LHCN-M2 (cell line): ENCODE measurements around the gene DYSF. TPM values are rescaled to one million over a fixed set of nuclear protein-coding genes. Genes with fewer than 3 reads are reported as not detected.

Experiments used
- DNase-seq: peaks from one replicate; pipeline ENCODE4 v3.0.0-alpha.2; 2012; ENCODE audit warnings: low read depth
- total RNA-seq: library from RNA; depleted of rRNA; stranded (reverse); fragments of >200 nt; gene quantifications from 2 replicates; pipeline ENCODE4 v1.2.3, GENCODE V29; 2014

The DYSF gene
- total RNA-seq, 1 experiment from 2014 or later: 59.5 TPM

GRCh38 chr2:71691747-71692441 lies 238.5 kb downstream of the DYSF start:
- no peak for DNase-seq

DNA sequence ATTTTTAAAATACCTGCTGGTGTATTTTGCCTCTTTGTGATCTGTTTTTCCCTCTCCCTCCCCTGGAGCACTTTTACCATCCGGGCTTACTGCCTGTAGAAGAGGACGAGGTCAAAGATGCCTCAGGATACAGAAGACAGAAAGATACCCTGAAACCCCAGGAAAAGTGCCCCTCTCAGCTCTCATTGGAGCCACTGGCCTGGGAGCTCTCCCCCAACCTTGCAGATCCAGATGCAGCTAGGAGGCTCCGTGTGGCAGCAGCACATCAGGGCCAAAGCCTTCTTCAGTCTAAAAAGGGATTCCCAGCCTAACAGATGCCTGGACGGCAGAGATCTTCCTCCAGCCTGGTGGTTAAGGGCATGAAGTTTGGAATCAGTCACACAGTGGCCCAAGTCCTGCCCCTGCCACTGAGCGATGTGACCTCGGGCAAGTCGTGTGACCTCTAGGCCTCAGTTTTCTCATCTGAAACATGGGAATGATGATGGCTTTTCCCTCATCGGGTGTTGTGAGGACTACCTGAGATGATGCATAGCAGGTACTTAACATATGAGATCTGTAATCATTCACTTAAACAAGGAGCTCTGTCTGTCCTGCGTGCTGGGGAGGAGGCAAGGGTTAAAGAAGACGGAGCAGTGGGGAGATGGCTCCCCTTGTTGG lies 239.4 kb downstream of the DYSF start:
- no peak for DNase-seq

DNA sequence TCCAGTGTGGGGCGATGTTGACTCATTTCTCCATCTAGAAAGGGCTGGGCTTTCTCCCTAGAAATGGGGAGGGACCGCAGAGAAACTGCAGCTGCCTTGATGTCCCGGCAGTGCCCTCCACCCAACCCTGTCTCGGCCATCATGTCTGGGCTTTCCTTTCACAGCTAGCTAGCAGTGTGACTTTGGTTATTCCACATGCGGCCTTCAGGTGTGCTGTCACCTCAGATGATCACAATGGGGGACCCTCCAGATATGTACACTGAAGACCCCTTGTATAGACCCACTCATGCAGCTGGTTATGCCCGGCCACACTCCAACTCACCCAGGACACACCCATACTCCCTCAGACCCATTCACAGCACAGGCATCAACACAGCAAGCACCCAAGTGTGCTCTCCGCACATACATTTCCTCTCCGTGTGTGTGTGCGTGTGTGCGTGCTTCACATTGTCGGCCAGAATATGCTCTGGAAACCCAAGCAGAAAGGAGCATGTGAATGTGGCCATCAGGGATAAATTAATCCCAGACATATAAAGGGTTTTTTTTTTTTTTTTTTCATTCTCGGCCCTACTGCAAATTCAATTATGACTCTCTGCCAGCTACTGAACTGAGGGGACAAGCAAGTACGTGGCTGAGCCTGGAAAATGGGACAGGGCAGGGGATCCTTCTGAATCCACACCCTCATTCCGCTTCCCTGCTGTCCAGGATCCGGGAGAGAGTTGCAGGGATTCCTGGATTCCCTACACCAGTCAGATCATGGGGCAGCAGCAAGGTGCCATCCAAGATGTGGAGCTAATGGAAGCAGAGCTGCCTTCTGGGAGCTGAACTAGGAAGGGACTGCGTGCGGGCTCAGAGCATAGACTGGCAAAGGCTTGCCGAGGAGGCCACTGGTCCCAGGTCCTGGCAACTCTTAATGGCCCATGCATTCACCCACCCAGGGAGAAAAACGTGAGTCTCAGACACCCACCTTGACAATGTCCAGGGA lies 240.2 kb downstream of the DYSF start:
- no peak for DNase-seq

DNA sequence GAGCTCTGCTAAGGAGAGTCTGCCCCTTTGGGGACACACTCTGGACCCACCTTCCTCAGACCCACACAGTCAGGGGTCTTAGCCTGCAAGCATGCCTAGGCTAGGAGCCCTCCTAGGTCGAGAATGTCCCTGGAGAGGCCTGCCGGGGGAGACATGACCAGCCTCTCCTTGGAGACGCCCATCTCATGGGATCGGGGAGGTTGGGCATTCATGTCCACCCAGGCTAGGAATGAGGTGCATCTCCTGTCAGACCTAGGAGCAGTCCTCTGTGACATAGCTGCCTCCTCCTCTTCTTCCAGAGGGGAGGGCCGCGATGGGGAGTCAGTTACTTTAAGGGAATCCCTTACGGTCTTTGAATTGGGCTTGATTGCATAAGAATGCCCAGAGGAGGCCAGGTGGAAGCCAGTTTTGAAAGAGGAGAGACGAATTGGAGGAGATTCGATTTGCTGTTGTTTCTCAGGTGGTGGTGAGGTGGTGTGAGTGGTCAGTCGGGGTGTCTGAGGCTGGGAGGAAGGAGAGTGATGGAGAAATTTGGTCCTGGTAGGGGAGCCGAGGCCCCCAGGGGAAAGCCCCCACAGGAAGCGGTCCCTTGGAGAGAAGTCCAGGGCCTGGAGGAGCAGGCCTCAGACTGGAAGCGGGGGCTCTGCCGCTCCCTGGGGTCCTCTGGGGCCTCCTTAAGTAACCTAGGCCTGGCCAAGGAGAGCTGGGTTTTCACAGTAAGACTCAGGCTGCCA lies 241.3 kb downstream of the DYSF start:
- no peak for DNase-seq

DNA sequence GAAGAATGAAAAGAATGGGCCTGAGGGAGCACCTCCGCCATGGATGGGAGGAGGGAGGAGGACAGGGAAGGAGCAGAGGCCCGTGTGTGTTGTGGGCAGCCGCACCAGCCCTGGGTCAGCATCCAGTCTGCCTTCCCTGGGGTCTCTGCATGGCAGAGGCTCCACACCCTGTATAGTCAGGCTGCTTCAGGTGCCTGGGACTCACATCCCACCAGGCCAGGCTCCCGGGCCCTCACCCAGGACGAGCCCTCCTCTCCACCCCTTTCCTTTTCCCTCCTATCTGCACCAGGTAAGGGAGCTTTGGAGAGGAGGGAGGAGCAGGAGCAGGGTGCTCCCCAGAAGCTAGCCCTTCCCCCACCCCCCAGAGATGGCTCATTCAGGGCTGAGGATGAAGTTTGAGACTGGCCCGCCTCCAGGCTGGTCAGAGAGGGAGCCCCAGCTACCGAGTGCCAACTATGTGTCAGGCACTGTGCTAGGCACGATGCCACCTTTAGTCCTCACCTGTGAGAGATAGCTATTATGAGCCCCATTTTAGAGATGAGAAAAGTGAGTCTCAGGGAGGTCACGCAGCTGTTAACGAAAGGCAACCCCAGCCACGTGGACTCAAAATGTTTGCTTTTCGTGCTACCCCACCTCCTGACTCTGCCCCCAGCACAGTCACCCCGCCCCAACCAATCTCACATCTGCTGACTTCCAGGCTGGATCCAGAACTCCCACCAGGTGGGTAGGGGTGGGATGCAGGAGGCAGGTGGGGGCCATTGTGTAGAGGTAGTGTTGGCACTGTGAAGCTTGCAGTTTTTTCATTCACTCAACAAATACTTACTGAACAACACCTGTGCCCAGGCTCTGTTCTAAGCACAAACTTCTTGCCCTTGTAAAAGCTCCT lies 242.1 kb downstream of the DYSF start:
- DNase-seq: no peak

GRCh38 chr2:71696381-71696780 lies 243.0 kb downstream of the DYSF start:
- no peak for DNase-seq

DNA sequence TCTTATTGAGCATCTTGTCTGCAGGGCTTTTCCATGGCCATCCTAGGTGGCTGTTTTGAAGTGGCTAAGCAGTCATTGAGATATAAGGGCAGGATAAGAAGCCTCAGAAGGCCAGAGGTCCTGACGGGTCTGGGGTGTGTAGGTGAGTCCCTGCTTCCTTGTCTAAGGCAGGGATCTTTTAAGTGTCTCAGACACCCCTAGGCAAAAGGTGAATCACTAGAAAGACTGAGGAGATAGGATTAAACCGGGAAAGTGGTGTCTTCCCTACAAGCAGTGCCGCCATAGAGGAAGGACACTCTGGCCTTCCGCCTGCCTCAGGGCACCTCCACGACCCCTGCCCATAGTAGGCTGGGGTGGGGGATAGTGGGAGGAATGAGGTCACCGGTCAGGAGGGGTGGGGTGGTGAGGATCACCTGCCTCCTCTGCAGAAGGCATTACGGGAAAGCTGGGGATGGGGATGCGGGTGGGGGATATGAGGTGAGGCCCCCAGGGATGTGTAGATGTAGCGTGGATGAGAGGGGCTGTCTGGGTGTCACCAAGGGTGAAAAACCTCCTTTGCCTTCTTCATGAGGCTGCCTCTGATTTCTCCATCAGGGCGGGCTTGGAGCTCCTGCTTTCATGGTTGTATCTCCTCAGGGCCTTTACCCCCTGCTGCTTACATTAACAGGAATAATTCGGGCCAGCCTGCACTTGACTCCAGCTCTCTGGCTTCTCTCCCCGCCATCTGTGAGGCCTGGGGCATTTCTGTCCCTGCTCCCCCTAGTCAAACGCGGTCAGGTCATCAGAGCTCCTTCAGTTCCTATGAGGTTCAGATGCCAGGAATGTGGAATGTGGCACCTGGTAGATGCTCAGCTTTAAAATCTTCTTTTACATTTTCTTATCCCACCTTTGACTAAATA lies 244.0 kb downstream of the DYSF start:
- DNase-seq: no peak

- DNase-seq: no peak
Observed at GRCh38 chr2:71699428-71699827, 246.1 kb downstream of the DYSF start.

- no peak for DNase-seq
Observed at GRCh38 chr2:71700041-71700657, 246.8 kb downstream of the DYSF start.

DNA sequence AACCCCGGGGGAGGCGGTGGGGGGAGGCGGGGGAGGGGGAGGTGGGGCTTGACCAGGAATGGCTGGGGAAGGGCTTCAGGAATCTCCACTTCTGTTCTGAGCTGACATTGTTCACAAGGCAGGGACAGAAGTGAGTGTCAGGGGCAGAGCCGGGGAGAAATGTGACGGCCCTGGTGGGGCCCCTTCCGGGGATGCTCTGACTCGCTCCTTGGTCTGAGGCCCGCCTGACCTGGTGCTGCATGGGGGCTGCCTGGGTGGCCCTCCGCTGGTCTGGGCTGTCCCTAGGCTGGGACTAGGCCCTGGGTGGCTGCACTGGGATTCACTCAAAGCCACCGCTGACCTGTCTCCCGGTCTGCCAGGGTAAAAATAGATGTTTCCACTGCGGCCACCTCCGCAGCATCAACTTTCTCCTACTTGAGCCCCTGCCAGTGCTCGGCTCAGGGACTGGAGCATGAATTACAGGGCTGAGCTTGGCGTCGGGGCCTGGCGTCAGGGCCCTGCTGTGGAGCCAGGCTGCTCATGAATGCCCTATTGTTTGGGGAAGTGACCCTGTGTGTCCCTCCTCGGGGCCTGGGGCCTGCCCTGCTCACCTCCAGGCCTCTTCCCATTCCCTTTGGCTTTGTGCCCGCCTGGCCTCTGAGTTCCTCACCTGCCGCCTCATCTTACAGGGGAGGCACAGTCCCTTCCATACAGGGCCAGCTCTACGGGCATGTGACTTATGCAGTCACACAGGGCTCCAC lies 247.5 kb downstream of the DYSF start:
- no peak for DNase-seq

DNA sequence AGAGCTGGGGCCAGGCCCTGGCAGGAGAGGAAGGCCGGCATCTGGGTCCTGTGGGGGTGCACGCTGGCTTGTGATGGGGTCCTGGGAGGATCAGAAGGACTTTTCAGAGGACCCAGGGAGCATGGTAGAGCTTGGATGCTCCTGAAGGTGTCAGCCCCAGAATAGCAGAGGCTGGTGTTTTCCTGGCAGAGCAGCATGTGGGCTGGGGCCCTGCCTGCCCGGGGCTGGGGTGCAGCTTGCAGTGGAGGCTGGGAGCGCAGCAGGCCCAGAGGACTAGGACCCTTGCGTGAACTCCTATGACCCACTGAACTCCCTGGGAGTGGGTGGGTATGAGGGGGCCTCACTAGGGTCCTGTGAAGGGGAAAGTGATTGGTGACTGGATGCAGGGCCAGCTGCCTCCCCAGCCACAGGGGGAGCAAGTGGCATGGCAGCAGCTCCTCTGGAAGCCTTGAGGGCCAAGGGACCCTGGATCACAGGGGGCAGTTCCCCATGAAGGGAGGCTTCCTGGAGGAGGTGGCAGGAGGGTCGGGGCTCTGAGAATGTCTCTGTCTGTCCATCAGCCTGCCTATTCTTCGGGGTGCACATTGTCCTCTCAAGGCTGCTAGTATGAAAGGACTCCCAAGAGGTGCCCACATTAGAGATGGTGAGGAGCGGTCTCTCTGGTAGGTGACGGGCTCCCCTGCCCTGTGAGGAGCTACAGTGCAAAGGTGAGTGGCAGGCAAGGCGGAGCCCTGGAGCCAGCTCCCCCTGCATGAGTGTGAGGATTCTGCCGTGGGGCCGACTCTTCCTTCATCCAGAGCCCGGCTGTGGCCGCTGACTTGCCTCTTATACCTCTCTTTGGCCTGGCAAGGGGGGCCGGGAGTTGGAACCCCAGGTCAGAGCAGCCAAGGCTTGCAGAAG lies 249.0 kb downstream of the DYSF start:
- no peak for DNase-seq

DNA sequence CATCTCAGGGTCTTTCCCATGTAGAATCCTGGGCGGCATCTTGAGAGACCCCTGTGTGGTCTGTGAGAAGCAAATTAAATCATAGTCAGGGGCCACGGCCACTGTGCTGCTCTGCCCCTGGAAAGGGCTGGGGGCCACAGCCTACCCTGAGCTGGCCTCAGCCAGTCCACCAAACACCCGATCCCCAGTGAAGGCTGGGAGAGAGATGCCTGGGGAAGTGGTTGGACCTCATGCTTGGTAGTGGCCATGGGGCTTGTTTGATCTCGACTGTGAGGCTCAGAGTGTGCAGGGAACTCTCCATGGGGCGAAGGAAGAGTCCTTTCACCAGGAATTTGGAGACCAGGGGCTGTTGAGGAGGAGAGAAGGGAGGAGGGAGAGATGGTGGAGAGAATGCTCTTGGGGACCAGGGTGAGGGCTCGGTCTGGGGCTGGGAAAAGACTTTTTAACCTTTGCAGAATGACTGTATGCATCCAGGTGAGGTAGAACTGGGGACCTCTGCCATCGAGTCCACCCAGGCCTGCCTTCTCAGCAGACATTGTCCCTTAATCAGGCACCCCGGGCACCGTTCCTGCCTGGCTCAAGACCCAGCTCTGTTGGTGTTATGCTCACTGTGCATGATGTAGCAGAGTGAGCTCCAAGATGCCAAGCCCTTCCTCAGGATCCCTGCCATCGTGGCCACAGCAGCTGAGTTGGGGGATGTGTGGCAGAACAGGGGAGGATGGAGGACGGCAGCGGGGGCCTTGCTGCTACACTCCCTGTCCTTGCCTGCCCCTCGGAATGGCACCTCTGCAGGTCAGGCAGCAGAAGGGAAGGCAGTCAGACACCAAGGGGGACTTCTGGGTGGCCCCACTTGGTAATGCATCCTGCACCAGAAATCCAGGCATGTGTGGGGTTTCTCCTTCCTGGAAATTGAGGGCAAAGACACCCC lies 249.9 kb downstream of the DYSF start:
- no peak for DNase-seq

DNA sequence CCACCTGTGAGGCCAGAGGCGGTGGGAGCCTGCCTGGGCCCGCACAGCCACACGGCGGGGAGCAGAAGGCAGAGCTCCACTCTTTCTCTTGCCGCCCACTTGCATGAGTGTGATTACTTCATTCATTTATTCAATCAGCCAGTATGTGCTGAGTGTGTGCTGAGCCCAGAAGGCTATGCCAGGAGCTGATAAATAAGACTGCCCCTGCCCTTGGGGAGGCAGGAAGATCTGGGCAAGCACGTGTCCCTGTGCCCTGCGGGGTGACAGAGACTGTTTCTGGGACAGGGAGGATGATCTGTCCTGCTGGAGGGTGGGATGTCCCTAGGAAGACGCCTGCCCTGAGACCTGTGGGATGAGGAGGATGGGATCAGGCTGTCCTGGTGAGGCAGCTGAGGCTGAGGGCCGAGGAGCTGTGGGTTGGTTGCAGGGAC lies 250.8 kb downstream of the DYSF start:
- no peak for DNase-seq

- DNase-seq: no peak
Observed at GRCh38 chr2:71704688-71705087, 251.3 kb downstream of the DYSF start.

DNA sequence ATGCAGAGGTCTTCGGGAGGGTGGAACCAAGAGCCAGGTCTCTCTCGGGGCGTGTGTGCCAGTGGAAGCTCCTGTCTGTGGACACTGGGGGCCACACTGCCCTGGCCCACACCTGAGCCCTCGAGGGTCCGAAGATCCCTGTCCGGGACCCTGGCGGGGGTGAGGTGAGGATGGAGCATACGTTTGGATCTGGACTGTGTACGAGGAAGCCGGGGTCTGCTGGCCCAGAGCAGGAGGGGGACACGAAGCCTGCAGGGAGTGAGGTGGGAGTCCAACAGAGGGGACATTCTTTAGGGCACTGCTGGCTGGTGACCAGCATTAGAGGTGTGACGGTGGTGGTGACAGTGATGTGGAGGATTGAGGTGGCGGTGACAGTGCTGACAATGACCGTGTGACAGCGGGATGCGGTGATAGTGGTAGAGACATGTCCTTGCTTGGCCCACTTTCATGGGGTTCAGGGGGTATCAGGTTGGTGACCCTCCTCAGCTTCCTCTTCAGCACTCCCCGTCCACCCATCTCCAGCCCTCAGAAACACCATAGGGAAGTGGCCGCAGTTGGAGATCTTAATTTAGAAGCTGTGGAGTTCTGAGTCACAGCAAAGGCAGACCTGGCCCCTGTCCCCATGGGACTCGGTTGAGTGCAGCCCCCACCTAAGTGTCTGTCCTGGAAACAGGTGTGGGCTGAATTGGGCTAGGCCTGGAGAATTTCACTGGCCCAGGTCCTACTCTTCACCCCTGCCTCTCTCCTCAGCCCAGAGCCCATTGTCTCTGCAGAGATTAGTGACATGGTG lies 252.0 kb downstream of the DYSF start:
- no peak for DNase-seq
